Fibroblast of pulmonary artery (primary cell): ENCODE measurements around the gene MTA1.

ENCODE experiments used
- DNase-seq: peaks from one replicate; pipeline ENCODE4 v3.0.0-alpha.2; 2010; ENCODE audit warnings: low read depth
- H3K4me3 ChIP-seq: replicated peaks from 2 replicates; pipeline ENCODE4 v1.5.1; 2011; ENCODE audit warnings: low read depth, mild to moderate bottlenecking, control low read depth, low read length, moderate library complexity
- TF ChIP-seq, protein P1 (sequence below): IDR thresholded peaks from 2 replicates; pipeline ENCODE4 v1.5.1; 2011; ENCODE audit warnings: mild to moderate bottlenecking, control low read depth, low read length, inconsistent platforms; ENCODE audit errors: missing control alignments

Gene MTA1

GRCh38 chr14:105503935-105504692 is 84.5 kb downstream of the MTA1 start:
- TF ChIP-seq, protein P1, sequence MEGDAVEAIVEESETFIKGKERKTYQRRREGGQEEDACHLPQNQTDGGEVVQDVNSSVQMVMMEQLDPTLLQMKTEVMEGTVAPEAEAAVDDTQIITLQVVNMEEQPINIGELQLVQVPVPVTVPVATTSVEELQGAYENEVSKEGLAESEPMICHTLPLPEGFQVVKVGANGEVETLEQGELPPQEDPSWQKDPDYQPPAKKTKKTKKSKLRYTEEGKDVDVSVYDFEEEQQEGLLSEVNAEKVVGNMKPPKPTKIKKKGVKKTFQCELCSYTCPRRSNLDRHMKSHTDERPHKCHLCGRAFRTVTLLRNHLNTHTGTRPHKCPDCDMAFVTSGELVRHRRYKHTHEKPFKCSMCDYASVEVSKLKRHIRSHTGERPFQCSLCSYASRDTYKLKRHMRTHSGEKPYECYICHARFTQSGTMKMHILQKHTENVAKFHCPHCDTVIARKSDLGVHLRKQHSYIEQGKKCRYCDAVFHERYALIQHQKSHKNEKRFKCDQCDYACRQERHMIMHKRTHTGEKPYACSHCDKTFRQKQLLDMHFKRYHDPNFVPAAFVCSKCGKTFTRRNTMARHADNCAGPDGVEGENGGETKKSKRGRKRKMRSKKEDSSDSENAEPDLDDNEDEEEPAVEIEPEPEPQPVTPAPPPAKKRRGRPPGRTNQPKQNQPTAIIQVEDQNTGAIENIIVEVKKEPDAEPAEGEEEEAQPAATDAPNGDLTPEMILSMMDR, result no peak
- DNase-seq, result no peak
- H3K4me3 ChIP-seq, result no peak overlapping the region

DNA sequence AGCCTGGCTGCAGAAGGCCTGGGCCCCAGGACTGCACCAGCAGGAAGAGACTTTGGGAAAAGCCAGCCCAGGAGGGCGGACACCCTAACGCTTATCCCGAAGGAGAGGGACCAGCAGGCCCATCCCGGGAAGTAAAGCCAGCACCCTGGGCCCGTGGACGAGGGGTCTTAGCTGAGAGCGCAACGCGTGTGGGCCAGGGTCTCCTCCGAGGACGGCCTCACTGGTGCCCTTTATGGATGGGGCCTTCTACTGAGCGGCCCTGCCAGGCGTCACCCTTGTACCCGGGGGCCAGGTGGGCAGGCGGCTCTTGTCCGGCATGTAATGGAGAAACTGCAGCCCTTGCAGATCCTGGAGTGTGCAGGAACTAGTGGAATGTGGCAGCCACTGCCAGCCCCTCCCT is 85.5 kb downstream of the MTA1 start:
- H3K4me3 ChIP-seq, result no peak overlapping the region
- TF ChIP-seq, protein P1, result no peak
- no peak for DNase-seq

DNA sequence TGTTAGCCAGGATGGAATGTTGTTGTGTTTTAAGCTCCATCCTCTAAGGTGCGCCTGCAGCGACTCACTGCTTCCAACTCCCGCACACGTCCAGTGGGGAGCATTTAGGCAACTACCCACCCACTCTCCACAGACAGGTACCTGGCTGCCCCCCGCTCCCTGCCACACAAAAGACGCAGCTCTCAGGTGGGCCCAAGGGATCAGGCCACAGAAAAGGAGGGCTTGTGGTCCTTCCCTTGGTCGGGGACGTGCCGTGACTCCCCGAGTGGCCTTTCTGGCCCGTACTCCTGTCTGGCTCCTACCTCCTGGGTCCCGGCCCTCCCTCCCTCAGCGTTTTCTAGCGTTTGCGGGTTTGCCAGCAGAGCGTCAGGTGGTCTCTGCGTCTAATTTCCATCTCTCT is 87.6 kb downstream of the MTA1 start:
- no peak overlapping the region for H3K4me3 ChIP-seq
- TF ChIP-seq, protein P1, result no peak

DNA sequence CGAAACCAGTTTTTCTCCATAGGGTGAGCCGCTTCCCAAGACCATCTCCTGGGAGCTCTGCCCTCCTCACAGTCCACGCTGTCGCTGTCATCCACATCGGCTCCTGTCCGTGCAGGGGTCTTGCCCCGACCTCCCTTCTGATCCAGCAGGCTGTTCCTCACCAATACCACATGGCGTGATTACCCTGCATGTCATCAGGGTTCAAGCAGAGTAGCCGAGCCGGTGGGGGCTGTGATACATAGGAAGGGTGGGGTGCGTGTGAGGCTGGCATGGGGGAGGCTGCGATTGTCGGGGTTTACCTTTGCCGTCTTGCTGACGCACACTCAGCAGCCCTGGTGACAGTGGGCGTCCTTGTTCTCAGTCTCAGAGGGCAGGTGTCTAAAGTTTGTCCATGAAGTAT is 88.4 kb downstream of the MTA1 start:
- TF ChIP-seq, protein P1, result no peak
- DNase-seq, result no peak
- H3K4me3 ChIP-seq, result no peak overlapping the region

More for the DNA sequence above, 87.6 kb downstream of the MTA1 start:
- no peak for DNase-seq

DNA sequence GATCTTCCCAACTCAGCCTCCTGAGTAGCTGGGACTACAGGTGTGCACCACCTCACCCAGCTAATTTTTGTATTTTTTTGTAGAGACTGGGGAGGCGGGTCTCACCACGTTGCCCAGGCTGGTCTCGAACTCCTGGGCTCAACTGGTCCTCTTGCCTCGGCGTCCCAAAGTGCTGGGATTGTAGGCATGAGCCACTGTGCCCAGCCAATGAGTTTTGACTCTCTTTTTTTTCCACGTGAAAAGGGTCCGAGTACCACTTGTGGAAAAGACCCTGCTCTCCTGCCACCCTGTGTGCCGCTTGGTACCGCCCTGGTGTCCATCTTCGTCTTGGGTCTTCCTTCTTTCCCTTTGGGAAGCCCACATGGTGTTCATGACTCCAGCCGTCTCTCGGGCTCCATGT is 89.0 kb downstream of the MTA1 start:
- H3K4me3 ChIP-seq, result no peak overlapping the region
- TF ChIP-seq, protein P1, result no peak
- DNase-seq, result no peak

- TF ChIP-seq, protein P1, result no peak
- no peak for DNase-seq
- H3K4me3 ChIP-seq, result no peak overlapping the region
Observed at GRCh38 chr14:105517096-105517495, 97.5 kb downstream of the MTA1 start.
